T-helper 2 cell treated with Interferon-gamma antibody and Interleukin-4, amounts not matched to agents 5 μg/mL and 100 μg/mL, for 36 hours (primary cell): Measurements from ENCODE around the gene JAM3.
A peak's percentile ranks its signal among the peaks of the same experiment; 100 is the strongest.

Source experiments
- DNase-seq: peaks from one replicate; pipeline ENCODE4 v3.0.0; 2021; ENCODE audit warnings: low spot score
- H3K27ac Mint-ChIP-seq: one replicate; pipeline ENCODE4 v1.8.0; 2021; ENCODE audit warnings: mild to moderate bottlenecking, mixed read lengths
- H3K27me3 Mint-ChIP-seq: one replicate; pipeline ENCODE4 v1.8.0; 2021; ENCODE audit warnings: low read depth, mixed read lengths
- H3K36me3 Mint-ChIP-seq: one replicate; pipeline ENCODE4 v1.8.0; 2021; ENCODE audit warnings: low read depth, mixed read lengths
- H3K4me1 Mint-ChIP-seq: one replicate; pipeline ENCODE4 v1.8.0; 2021; ENCODE audit warnings: low read depth, mixed read lengths
- H3K4me3 Mint-ChIP-seq: one replicate; pipeline ENCODE4 v1.8.0; 2022; ENCODE audit warnings: mild to moderate bottlenecking, moderate library complexity, mixed read lengths
- H3K9me3 Mint-ChIP-seq: one replicate; pipeline ENCODE4 v1.8.0; 2021; ENCODE audit warnings: mixed read lengths

JAM3 gene

DNA sequence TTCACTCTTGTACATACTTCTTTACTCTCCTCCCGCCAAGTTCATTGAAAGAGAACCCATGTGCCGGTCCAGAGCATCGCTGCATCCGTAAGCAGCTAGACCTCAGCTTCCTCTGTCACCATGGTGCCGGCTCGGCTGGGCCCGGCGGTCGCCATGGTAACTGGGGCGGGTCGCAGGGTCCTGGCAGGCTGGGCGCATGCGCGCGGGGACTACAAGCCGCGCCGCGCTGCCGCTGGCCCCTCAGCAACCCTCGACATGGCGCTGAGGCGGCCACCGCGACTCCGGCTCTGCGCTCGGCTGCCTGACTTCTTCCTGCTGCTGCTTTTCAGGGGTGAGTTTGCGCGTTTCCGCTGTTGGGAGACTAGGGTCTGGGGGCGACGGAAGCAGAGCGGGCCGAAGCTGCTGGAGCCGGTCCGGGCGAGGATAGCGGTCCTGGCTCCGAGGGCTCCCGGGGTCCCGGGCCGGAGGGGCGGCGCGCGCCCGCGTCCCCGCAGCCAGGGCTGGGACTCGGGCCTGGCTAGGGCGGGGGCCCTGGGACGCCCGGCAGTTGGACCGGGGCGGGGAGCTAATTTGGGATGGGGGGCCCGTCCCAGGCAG is at the start of gene JAM3:
TSS of gene JAM3 (plus strand) at position 244 of the 597 bp plus-strand sequence. CDS start at position 256, 12 bp downstream.
- H3K36me3 Mint-ChIP-seq = no peaks in the 10 kb centered on the region
- H3K4me3 Mint-ChIP-seq = peak within 1 kb of the TSS; percentile 90
- peak within 1 kb of the TSS; percentile 51 for H3K27ac Mint-ChIP-seq
- H3K27me3 Mint-ChIP-seq = peaks cover 59% of the 10 kb centered on the region
- no peaks in the 10 kb centered on the region for H3K9me3 Mint-ChIP-seq
- H3K4me1 Mint-ChIP-seq = peaks cover 6% of the 10 kb centered on the region
- DNase-seq = peak; percentile 93

DNA sequence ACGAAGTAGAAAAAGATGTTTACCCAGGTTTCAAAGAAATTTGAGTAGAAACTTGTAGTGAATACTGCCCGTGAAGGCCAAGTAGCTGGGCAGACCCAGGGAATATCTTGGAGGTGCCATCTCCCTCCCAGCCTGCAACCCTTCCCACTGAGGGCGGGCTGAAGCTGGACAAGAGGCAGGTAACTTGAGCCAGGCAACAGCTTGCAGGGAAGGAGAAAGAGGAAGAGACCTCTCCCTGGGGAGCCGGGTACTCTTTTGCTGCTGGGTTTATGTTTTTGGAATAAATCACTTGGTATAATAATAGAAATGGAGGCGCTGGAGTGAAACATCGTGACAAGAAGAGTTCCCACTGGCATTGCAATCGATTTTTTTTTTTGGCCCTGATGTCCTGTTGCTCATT is 49.4 kb upstream of the JAM3 start:
- Mint-ChIP-seq H3K4me3 (no peak overlapping the region), H3K9me3 (no peaks in the 10 kb centered on the region), H3K27ac (no peak overlapping the region), H3K36me3 (no peaks in the 10 kb centered on the region), H3K4me1 (no peaks in the 10 kb centered on the region), H3K27me3 (peaks cover 33% of the 10 kb centered on the region)
- no peak for DNase-seq

DNA sequence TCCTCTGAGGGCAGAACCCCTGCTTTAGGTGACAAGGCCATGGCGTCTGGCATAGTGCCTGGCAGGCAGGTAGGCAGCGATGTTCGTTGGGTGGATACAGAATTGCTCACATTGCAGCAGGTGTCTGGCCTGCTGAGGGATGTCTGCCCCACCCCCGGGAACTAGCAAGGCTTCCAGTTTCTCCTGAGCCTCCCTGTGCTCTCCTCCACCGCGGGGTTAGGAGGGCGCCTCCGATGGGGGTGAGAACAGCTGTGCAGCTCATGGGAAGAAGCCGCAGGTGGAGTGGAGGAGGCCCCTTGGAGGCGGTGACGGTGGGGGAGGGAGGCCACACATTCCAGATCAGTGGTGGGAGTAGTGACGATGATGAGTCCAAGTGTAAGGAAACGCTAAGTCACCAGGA is 48.3 kb upstream of the JAM3 start:
- no peaks in the 10 kb centered on the region for H3K9me3 Mint-ChIP-seq
- H3K4me3 Mint-ChIP-seq = no peak overlapping the region
- H3K27me3 Mint-ChIP-seq = peaks cover 32% of the 10 kb centered on the region
- no peaks in the 10 kb centered on the region for H3K36me3 Mint-ChIP-seq
- H3K27ac Mint-ChIP-seq = no peak overlapping the region
- H3K4me1 Mint-ChIP-seq = no peaks in the 10 kb centered on the region
- no peak for DNase-seq

DNA sequence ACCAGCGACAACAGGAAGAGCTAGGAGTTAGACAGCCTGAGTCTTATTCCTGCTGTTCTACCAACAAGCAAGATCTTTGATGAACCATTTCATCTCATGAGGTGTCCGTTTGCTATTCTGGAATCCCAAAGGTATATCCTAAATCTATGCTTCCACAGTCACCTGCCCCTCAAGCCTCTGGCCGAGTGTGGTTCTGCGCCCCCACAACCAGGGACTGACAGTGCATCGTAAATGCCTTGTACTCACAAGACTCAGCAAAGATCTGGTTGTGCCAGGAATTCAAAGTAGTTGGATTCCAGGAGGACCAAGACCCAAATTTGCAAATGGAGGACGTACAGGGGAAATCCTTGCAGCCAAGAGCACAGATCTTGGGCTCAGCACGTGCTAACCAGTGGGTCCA is 47.5 kb upstream of the JAM3 start:
- no peaks in the 10 kb centered on the region for H3K4me1 Mint-ChIP-seq
- H3K4me3 Mint-ChIP-seq = no peak overlapping the region
- no peaks in the 10 kb centered on the region for H3K9me3 Mint-ChIP-seq
- no peak for DNase-seq
- no peaks in the 10 kb centered on the region for H3K36me3 Mint-ChIP-seq
- H3K27ac Mint-ChIP-seq = no peak overlapping the region
- peaks cover 26% of the 10 kb centered on the region for H3K27me3 Mint-ChIP-seq

DNA sequence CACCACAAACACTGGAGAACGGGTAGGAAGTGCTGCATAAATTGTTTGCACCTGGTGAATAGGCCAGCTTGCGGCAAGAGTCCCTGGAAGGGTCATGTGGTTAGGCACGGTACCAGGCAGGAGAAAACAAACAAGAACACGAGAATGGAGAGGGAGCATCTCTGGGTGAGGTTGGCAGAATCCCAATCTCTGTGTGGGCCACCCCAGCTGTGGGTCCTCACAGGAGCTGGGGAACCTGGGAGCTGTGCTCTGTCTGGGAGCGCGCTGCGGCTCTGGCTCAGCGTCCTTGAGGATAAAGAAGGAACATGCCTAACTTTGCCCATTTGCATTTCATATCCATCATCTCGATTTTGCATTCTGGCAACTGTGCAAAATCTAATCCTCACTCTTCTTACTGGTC is 46.1 kb upstream of the JAM3 start:
- DNase-seq = no peak
- H3K27me3 Mint-ChIP-seq = peaks cover 16% of the 10 kb centered on the region
- no peak overlapping the region for H3K27ac Mint-ChIP-seq
- peaks cover 6% of the 10 kb centered on the region for H3K4me1 Mint-ChIP-seq
- H3K9me3 Mint-ChIP-seq = no peaks in the 10 kb centered on the region
- H3K4me3 Mint-ChIP-seq = no peak overlapping the region
- no peaks in the 10 kb centered on the region for H3K36me3 Mint-ChIP-seq

DNA sequence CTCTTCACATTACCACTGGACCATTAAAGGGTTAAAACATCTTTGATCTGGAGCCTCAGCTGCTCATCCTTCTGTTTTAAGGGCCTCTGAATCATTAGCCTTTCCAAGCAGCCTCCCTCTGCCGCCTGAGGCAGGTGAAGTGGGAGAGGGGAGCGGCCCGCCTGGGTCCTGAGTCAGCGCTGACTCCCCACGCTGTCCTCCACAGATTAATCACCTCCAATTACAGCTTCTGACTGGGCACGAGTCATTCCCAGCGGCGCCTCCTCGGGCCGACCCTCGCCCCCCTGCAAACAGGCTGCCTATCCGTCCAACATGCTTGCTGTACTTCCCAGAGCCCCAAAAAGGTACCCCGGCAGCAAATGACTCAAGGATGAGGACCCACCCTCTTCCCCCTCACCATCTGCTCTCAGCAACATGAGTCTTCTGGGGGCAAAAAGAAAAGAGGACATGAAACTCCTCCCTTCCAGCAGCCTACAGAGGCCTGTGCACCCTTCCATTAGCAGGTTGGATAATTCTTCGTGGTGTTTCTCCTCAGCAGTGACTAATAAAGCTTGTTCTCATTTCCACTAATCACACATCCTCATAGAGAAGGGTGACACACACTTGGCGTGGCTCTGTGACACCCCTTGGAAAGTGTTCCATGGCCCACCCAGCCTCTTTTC is 44.3 kb upstream of the JAM3 start:
- peaks cover 14% of the 10 kb centered on the region for H3K4me1 Mint-ChIP-seq
- no peak overlapping the region for H3K4me3 Mint-ChIP-seq
- H3K9me3 Mint-ChIP-seq = no peaks in the 10 kb centered on the region
- H3K27me3 Mint-ChIP-seq = peaks cover 13% of the 10 kb centered on the region
- no peak overlapping the region for H3K27ac Mint-ChIP-seq
- DNase-seq = no peak
- H3K36me3 Mint-ChIP-seq = no peaks in the 10 kb centered on the region

DNA sequence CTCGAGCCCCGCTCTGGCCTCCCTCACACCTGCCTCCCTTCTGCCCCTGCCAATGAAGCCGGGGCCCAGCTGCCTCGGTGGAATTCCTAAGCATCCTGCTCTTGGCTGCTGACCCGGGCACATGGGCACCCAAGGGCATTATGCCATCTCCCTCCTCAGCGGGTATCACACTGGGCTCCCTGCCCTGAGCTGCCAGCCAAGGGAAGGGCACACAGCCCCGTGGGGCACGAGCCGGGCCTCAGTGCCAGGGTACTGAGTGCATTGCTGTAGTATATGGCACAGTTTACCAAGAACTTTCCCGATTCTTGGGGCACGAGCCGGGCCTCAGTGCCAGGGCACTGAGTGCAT is 43.8 kb upstream of the JAM3 start:
- Mint-ChIP-seq H3K4me3 (no peak overlapping the region), H3K9me3 (no peaks in the 10 kb centered on the region), H3K4me1 (peaks cover 14% of the 10 kb centered on the region), H3K27ac (no peak overlapping the region), H3K36me3 (no peaks in the 10 kb centered on the region), H3K27me3 (peaks cover 10% of the 10 kb centered on the region)
- DNase-seq = no peak

DNA sequence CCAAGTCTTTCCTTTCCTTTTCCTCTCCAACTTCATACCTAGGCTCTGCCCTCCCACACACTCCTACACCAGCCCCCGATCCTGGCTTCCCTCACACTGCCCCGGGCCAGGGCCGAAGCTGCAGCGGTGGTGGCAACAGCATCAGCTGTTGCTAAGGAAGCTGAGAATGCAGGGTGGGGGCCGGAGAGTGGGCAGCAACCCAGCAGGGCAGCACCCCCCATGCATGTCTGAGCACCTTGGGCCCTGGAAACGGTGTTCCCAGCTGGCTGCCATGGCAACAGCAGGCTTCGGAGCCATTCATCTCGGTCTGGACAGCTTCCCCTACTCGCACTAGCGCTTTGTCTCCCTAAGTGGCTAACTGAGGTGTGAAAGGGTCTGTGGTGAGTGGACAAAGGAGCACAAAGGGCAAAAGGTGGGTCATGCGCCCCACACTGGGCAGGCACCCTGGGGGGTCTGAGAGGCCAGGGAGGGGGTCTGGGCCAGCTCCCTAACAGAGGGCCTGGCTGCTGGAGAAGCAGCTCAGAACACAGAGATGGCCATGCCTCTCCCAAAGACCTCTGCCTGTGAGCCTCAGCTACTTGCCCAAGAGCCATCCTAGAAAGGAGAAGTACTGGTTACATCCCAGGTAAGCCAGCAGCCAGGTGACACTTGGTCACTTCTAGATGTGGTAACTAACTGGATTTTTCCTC is 42.1 kb upstream of the JAM3 start:
- Mint-ChIP-seq H3K36me3 (no peaks in the 10 kb centered on the region), H3K27me3 (peaks cover 13% of the 10 kb centered on the region), H3K27ac (peak overlapping the region; percentile 39), H3K4me3 (no peak overlapping the region), H3K4me1 (peaks cover 14% of the 10 kb centered on the region), H3K9me3 (no peaks in the 10 kb centered on the region)
- no peak for DNase-seq

DNA sequence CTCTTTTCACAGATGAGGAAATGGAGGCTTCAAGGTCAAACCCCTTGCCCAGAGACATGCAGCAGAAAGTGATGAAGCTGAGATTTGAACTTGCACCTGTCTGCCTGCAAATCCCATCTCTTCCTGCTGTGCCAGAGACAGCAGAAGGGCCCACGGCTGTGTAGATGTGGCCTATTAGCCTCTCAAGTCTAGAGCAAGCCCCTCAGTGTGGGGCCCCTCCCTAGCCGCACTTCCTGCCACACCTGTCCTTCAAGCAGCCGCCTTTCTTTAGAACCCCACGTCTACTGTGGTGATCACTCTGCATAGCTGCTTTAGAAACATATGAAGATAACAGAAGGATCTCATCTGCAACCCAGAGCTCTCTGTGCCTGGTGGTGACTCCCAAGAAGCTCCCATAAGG is 41.2 kb upstream of the JAM3 start:
- no peak overlapping the region for H3K27ac Mint-ChIP-seq
- no peak for DNase-seq
- peaks cover 17% of the 10 kb centered on the region for H3K27me3 Mint-ChIP-seq
- no peaks in the 10 kb centered on the region for H3K36me3 Mint-ChIP-seq
- peaks cover 18% of the 10 kb centered on the region for H3K4me1 Mint-ChIP-seq
- H3K9me3 Mint-ChIP-seq = no peaks in the 10 kb centered on the region
- H3K4me3 Mint-ChIP-seq = peak overlapping the region; percentile 46

DNA sequence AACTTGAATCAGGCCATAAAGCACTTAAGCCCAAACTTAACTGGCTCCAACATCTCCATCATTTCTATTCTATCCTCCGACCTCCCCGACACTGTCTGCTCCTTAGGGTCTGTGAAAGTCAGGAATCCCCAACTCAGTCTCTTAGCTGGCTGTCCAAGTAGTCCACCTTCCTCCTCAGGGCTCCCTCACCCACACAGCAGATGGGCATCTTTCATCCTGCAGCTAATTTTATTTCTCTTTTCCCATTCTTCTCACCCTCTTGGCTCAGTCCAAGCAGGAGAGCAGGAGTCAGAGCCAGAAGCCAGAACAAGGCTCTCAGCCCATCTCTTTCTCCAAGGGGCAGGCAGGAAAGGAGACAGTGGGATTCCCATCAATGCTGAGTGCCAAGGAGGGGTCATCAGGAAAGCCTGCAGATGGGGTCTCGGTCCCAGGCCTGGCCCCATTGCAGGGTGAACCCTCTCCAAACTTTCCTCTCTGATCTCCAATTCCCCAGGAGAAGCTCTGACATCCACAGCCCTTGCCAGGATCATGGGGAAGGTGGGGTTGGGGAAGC is 40.4 kb upstream of the JAM3 start:
- DNase-seq = no peak
- no peaks in the 10 kb centered on the region for H3K36me3 Mint-ChIP-seq
- peaks cover 23% of the 10 kb centered on the region for H3K4me1 Mint-ChIP-seq
- no peaks in the 10 kb centered on the region for H3K9me3 Mint-ChIP-seq
- no peak overlapping the region for H3K27ac Mint-ChIP-seq
- no peak overlapping the region for H3K4me3 Mint-ChIP-seq
- H3K27me3 Mint-ChIP-seq = peaks cover 17% of the 10 kb centered on the region

DNA sequence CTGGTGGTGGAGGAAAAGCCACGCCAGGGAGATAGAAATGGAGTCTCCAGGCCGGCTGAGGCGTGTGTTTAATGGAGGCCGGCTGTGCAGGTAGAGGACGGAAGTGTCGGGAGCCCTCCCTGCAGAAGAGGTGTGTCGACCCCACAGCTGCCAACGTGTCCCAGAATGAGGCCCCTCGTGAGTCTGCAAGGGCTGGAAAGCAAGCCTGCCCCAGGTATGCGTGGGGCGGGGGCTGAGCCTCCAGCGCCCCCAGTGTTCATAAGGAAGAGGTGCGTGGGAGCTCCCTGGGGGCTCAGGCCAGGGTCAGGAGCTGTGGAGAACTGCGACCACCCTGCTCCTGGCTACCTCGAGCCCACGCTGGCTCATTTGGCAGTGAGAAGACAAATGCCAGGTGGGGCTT is 38.0 kb upstream of the JAM3 start:
- Mint-ChIP-seq H3K27ac (no peak overlapping the region), H3K4me3 (no peak overlapping the region), H3K9me3 (no peaks in the 10 kb centered on the region), H3K27me3 (peaks cover 17% of the 10 kb centered on the region), H3K36me3 (peaks cover 2% of the 10 kb centered on the region), H3K4me1 (peaks cover 44% of the 10 kb centered on the region)
- no peak for DNase-seq

DNA sequence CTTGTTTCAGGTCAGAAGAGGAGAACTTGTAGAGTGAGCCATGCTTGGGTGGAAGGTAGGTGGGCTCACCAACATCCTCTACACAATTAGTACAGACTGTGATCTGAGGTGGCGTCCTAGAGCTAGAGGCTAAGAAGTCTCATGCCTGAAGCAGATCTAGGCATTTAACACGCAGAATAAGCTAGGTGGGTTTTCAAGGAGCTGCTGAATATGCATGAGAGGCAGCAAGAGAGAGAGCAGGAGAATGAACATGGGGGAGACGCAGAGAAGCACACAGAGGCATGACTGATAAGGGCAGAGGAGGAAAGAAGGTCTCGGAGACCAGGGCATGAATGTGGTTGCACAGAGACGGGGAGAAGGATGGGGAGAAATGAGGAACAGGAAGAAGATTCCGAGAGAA is 36.8 kb upstream of the JAM3 start:
- H3K36me3 Mint-ChIP-seq = peaks cover 3% of the 10 kb centered on the region
- H3K9me3 Mint-ChIP-seq = no peaks in the 10 kb centered on the region
- H3K27ac Mint-ChIP-seq = peak overlapping the region; percentile 18
- peaks cover 52% of the 10 kb centered on the region for H3K4me1 Mint-ChIP-seq
- peaks cover 17% of the 10 kb centered on the region for H3K27me3 Mint-ChIP-seq
- H3K4me3 Mint-ChIP-seq = peak overlapping the region; percentile 6
- no peak for DNase-seq

DNA sequence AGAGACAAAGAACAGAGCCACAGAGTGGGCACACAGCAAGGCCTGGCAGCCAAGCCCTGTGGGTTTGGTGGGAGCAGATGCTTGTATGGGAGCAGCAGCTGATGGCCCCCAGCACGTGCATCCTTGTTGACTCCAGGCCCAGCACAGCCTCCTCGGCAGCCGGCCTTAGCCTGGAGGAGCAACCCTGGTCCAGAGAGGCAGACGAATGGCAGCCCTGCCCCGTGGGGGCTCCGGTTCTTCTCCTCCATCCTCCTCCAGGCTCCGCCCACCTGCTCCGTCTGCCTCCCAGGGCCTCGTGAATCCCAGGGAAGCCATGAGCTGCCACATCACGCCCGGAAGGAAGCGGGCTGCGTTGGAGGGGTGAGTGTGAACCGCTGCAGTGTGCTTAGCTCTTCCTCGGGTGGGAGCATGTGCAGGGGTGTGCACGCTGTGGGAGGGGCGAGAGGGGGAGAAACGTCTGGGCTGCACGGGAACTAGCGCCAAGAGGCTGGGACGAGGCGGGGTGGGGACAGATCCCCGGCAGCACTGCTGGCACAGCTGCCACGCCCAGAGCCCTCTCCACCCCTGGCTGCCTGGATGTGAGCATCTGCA is 36.3 kb upstream of the JAM3 start:
- peak overlapping the region; percentile 3 for H3K4me3 Mint-ChIP-seq

DNA sequence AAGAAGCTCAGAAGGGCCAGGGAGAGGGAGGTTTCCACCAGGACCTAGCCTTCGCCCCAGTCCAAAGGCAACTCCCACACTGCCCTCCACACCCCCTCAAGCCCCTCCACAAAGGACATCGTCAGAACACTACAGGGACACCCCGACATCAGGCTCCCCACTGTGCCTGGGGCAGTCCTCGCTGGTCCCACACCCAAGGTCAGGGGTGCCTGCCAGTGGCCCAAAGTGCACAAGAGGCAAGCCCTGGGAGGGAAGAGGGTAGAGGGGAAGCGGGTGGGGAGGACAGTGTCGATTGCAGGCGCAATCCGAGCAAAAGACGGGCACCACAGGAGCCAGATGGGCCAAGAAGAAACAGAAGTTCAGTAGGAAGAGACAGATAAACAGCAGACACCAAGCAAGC is 35.6 kb upstream of the JAM3 start:
- peak overlapping the region; percentile 55 for H3K4me3 Mint-ChIP-seq

More for the DNA sequence above, 36.3 kb upstream of the JAM3 start:
- Mint-ChIP-seq H3K27me3 (peaks cover 17% of the 10 kb centered on the region), H3K4me1 (peaks cover 50% of the 10 kb centered on the region), H3K36me3 (peaks cover 3% of the 10 kb centered on the region), H3K27ac (no peak overlapping the region), H3K9me3 (no peaks in the 10 kb centered on the region)
- no peak for DNase-seq

More for the DNA sequence above, 35.6 kb upstream of the JAM3 start:
- H3K4me1 Mint-ChIP-seq = peaks cover 49% of the 10 kb centered on the region
- no peaks in the 10 kb centered on the region for H3K9me3 Mint-ChIP-seq
- peak overlapping the region; percentile 60 for H3K27ac Mint-ChIP-seq
- peaks cover 17% of the 10 kb centered on the region for H3K27me3 Mint-ChIP-seq
- no peak for DNase-seq
- H3K36me3 Mint-ChIP-seq = peaks cover 3% of the 10 kb centered on the region
